Epithelial cell of proximal tubule (primary cell): Measurements from ENCODE around the gene LITAFD. TPM values are rescaled to one million over a fixed set of nuclear protein-coding genes. Genes with fewer than 3 reads are reported as not detected.
A peak's percentile ranks its signal among the peaks of the same experiment; 100 is the strongest.

Experiments
- DNase-seq: peaks from one replicate; pipeline ENCODE4 v3.0.0-alpha.2; 2011; ENCODE audit warnings: low read depth
- H3K4me3 ChIP-seq: 2 replicates; pipeline ENCODE4 v1.5.1; 2011; ENCODE audit warnings: low read depth, mild to moderate bottlenecking, low read length
- CTCF ChIP-seq: conservative IDR thresholded peaks from 2 replicates; pipeline ENCODE4 v1.5.1; 2012; ENCODE audit warnings: low read depth, mild to moderate bottlenecking, low read length
- total RNA-seq: library from RNA; depleted of rRNA; stranded (reverse); fragments of >200 nt; gene quantifications from 2 replicates; pipeline ENCODE4 v1.2.3, GENCODE V29; 2015

LITAFD gene
- total RNA-seq, 1 donor from 2014 or later = not detected

GRCh38 chr16:8852534-8852933 is 29.6 kb upstream of the LITAFD start:
- no peak overlapping the region for H3K4me3 ChIP-seq
- DNase-seq = no peak
- TF ChIP-seq CTCF = no peak

GRCh38 chr16:8853150-8853549 is 29.0 kb upstream of the LITAFD start:
- H3K4me3 ChIP-seq = no peak overlapping the region
- DNase-seq = no peak
- no peak for TF ChIP-seq CTCF

- no peak for DNase-seq
- TF ChIP-seq CTCF = no peak
- H3K4me3 ChIP-seq = no peak overlapping the region
Observed at GRCh38 chr16:8853611-8854010, 28.5 kb upstream of the LITAFD start.

GRCh38 chr16:8854298-8854948 is 27.7 kb upstream of the LITAFD start:
- no peak for TF ChIP-seq CTCF
- no peak for DNase-seq

GRCh38 chr16:8855051-8855786 is 26.9 kb upstream of the LITAFD start:
- DNase-seq = no peak
- TF ChIP-seq CTCF = peak; percentile 39
- no peak overlapping the region for H3K4me3 ChIP-seq

More at GRCh38 chr16:8854298-8854948, 27.7 kb upstream of the LITAFD start:
- no peak overlapping the region for H3K4me3 ChIP-seq

- TF ChIP-seq CTCF = no peak
- no peak for DNase-seq
- H3K4me3 ChIP-seq = no peak overlapping the region
Observed at GRCh38 chr16:8855972-8856371, 26.2 kb upstream of the LITAFD start.
